ENCODE measurements around the gene L3MBTL4. TPM values are rescaled to one million over a fixed set of nuclear protein-coding genes. Genes with fewer than 3 reads are reported as not detected.
"Not testable (repeated sequence)": the region's sequence is repeated elsewhere in the genome, so short reads cannot be mapped to it uniquely, and the experiment has no call there.

Gene L3MBTL4
- polyA plus RNA-seq, 1 donor from 2014 or later = 0.61 TPM

GRCh38 chr18:6096730-6097129 lies 318.0 kb downstream of the L3MBTL4 start:
- no peak overlapping the region for H3K27ac Mint-ChIP-seq
- no peaks in the 10 kb centered on the region for H3K27me3 Mint-ChIP-seq
- H3K36me3 Mint-ChIP-seq = no peaks in the 10 kb centered on the region
- peaks cover 0 to 4% (median 2%) of the 10 kb centered on the region in 3 donors for H3K9me3 Mint-ChIP-seq
- no peak overlapping the region for H3K4me3 Mint-ChIP-seq
- no peaks in the 10 kb centered on the region for H3K4me1 Mint-ChIP-seq

- H3K4me3 Mint-ChIP-seq = no peak overlapping the region
These were observed 326.3 kb downstream of the L3MBTL4 start for GRCh38 chr18:6088432-6088831.

GRCh38 chr18:6086731-6087130 lies 328.0 kb downstream of the L3MBTL4 start:
- H3K27ac Mint-ChIP-seq = no peak overlapping the region

More at GRCh38 chr18:6088432-6088831, 326.3 kb downstream of the L3MBTL4 start:
- Mint-ChIP-seq H3K36me3 (no peaks in the 10 kb centered on the region), H3K9me3 (peaks cover 1 to 7% (median 4%) of the 10 kb centered on the region in 3 donors), H3K4me1 (peaks cover 0 to 5% (median 0%) of the 10 kb centered on the region in 3 donors), H3K27ac (no peak overlapping the region), H3K27me3 (no peaks in the 10 kb centered on the region)

GRCh38 chr18:6079406-6079805 lies 335.3 kb downstream of the L3MBTL4 start:
- H3K27me3 Mint-ChIP-seq = peaks cover 1% of the 10 kb centered on the region
- peaks cover 0 to 1% (median 0%) of the 10 kb centered on the region in 3 donors for H3K9me3 Mint-ChIP-seq
- no peak overlapping the region for H3K4me3 Mint-ChIP-seq
- H3K27ac Mint-ChIP-seq = no peak overlapping the region
- H3K4me1 Mint-ChIP-seq = no peaks in the 10 kb centered on the region
- H3K36me3 Mint-ChIP-seq = no peaks in the 10 kb centered on the region

More at GRCh38 chr18:6086731-6087130, 328.0 kb downstream of the L3MBTL4 start:
- peaks cover under 1% of the 10 kb centered on the region for H3K27me3 Mint-ChIP-seq
- peaks cover 0 to 5% (median 0%) of the 10 kb centered on the region in 3 donors for H3K4me1 Mint-ChIP-seq
- H3K9me3 Mint-ChIP-seq = peaks cover 1 to 7% (median 4%) of the 10 kb centered on the region in 3 donors
- no peak overlapping the region for H3K4me3 Mint-ChIP-seq
- H3K36me3 Mint-ChIP-seq = no peaks in the 10 kb centered on the region

GRCh38 chr18:6078877-6079276 lies 335.8 kb downstream of the L3MBTL4 start:
- H3K27me3 Mint-ChIP-seq = peaks cover 1% of the 10 kb centered on the region
- H3K4me1 Mint-ChIP-seq = no peaks in the 10 kb centered on the region
- H3K4me3 Mint-ChIP-seq = no peak overlapping the region
- no peak overlapping the region for H3K27ac Mint-ChIP-seq
- H3K36me3 Mint-ChIP-seq = no peaks in the 10 kb centered on the region
- H3K9me3 Mint-ChIP-seq = peaks cover 0 to 1% (median 0%) of the 10 kb centered on the region in 3 donors

- not testable (repeated sequence) for H3K4me1 Mint-ChIP-seq, H3K9me3 Mint-ChIP-seq
These were observed 342.3 kb downstream of the L3MBTL4 start for GRCh38 chr18:6072423-6072822.

GRCh38 chr18:6069539-6069938 lies 345.2 kb downstream of the L3MBTL4 start:
- Mint-ChIP-seq H3K4me3 (no peak overlapping the region), H3K27me3 (no peaks in the 10 kb centered on the region), H3K4me1 (no peaks in the 10 kb centered on the region), H3K36me3 (no peaks in the 10 kb centered on the region), H3K27ac (no peak overlapping the region), H3K9me3 (peaks cover 2 to 3% (median 2%) of the 10 kb centered on the region in 3 donors)

More at GRCh38 chr18:6072423-6072822, 342.3 kb downstream of the L3MBTL4 start:
- not testable (repeated sequence) for H3K27ac Mint-ChIP-seq, H3K36me3 Mint-ChIP-seq, H3K27me3 Mint-ChIP-seq, H3K4me3 Mint-ChIP-seq

GRCh38 chr18:6069103-6069502 lies 345.6 kb downstream of the L3MBTL4 start:
- Mint-ChIP-seq H3K4me3 (no peak overlapping the region), H3K36me3 (no peaks in the 10 kb centered on the region), H3K4me1 (peaks cover 0 to 1% (median 0%) of the 10 kb centered on the region in 3 donors), H3K9me3 (peaks cover 2 to 3% (median 3%) of the 10 kb centered on the region in 3 donors), H3K27ac (no peak overlapping the region), H3K27me3 (no peaks in the 10 kb centered on the region)

- H3K4me3 Mint-ChIP-seq = no peak overlapping the region
- H3K27me3 Mint-ChIP-seq = no peaks in the 10 kb centered on the region
- H3K9me3 Mint-ChIP-seq = peaks cover 0 to 3% (median 1%) of the 10 kb centered on the region in 3 donors
- H3K4me1 Mint-ChIP-seq = peaks cover 0 to 1% (median 0%) of the 10 kb centered on the region in 3 donors
- H3K27ac Mint-ChIP-seq = no peak overlapping the region
- no peaks in the 10 kb centered on the region for H3K36me3 Mint-ChIP-seq
These were observed 354.6 kb downstream of the L3MBTL4 start for GRCh38 chr18:6060149-6060548.

GRCh38 chr18:6059551-6059950 lies 355.2 kb downstream of the L3MBTL4 start:
- Mint-ChIP-seq H3K36me3 (no peaks in the 10 kb centered on the region), H3K27ac (no peak overlapping the region), H3K4me1 (peaks cover 0 to 1% (median 0%) of the 10 kb centered on the region in 3 donors), H3K9me3 (peaks cover 0 to 1% (median 0%) of the 10 kb centered on the region in 3 donors), H3K27me3 (no peaks in the 10 kb centered on the region), H3K4me3 (no peak overlapping the region)

- H3K36me3 Mint-ChIP-seq = no peaks in the 10 kb centered on the region
- no peaks in the 10 kb centered on the region for H3K27me3 Mint-ChIP-seq
- H3K4me3 Mint-ChIP-seq = no peak overlapping the region
- no peaks in the 10 kb centered on the region for H3K9me3 Mint-ChIP-seq
- H3K27ac Mint-ChIP-seq = no peak overlapping the region
- no peaks in the 10 kb centered on the region for H3K4me1 Mint-ChIP-seq
These were observed 355.8 kb downstream of the L3MBTL4 start for GRCh38 chr18:6058941-6059340.

- Mint-ChIP-seq H3K4me3 (no peak overlapping the region), H3K27me3 (no peaks in the 10 kb centered on the region), H3K27ac (no peak overlapping the region), H3K4me1 (no peaks in the 10 kb centered on the region), H3K9me3 (peaks cover 0 to 2% (median 0%) of the 10 kb centered on the region in 3 donors), H3K36me3 (no peaks in the 10 kb centered on the region)
These were observed 357.1 kb downstream of the L3MBTL4 start for GRCh38 chr18:6057604-6058003.

- H3K27ac Mint-ChIP-seq = no peak overlapping the region
- peaks cover 0 to 2% (median 0%) of the 10 kb centered on the region in 3 donors for H3K9me3 Mint-ChIP-seq
- H3K4me1 Mint-ChIP-seq = no peaks in the 10 kb centered on the region
- H3K27me3 Mint-ChIP-seq = no peaks in the 10 kb centered on the region
- no peak overlapping the region for H3K4me3 Mint-ChIP-seq
- H3K36me3 Mint-ChIP-seq = no peaks in the 10 kb centered on the region
These were observed 358.4 kb downstream of the L3MBTL4 start for GRCh38 chr18:6056171-6056910.

- Mint-ChIP-seq H3K36me3 (no peaks in the 10 kb centered on the region), H3K4me1 (no peaks in the 10 kb centered on the region), H3K27me3 (no peaks in the 10 kb centered on the region), H3K27ac (no peak overlapping the region), H3K4me3 (no peak overlapping the region), H3K9me3 (peaks cover 0 to 2% (median 0%) of the 10 kb centered on the region in 3 donors)
These were observed 359.0 kb downstream of the L3MBTL4 start for GRCh38 chr18:6055711-6056110.

- H3K9me3 Mint-ChIP-seq = peaks cover 0 to 2% (median 0%) of the 10 kb centered on the region in 3 donors
- H3K36me3 Mint-ChIP-seq = peaks cover 2% of the 10 kb centered on the region
- no peaks in the 10 kb centered on the region for H3K27me3 Mint-ChIP-seq
- no peaks in the 10 kb centered on the region for H3K4me1 Mint-ChIP-seq
- no peak overlapping the region for H3K27ac Mint-ChIP-seq
- no peak overlapping the region for H3K4me3 Mint-ChIP-seq
These were observed 360.4 kb downstream of the L3MBTL4 start for GRCh38 chr18:6054256-6054842.

All from IgD-negative memory B cell (primary cell).